Measurements from ENCODE around the gene NBPF1. TPM values are rescaled to one million over a fixed set of nuclear protein-coding genes. Genes with fewer than 3 reads are reported as not detected.
"Not testable (repeated sequence)": the region's sequence is repeated elsewhere in the genome, so short reads cannot be mapped to it uniquely, and the experiment has no call there.

Gene NBPF1
- total RNA-seq, 1 donor from 2014 or later, result 38.7 TPM

- not testable (repeated sequence) for FAIRE-seq; H3K36me3 ChIP-seq (ENCODE audit: control insufficient read depth, insufficient read depth, low read length); DNase-seq (ENCODE audit: low read depth); H3K27me3 ChIP-seq (ENCODE audit: control insufficient read depth, insufficient read depth, low read length)
- H3K4me3 ChIP-seq (ENCODE audit: low read depth, low read length), result peak overlapping the region; percentile 94
These were observed 32.1 kb upstream of the NBPF1 start for GRCh38 chr1:16645271-16646060.

- FAIRE-seq; H3K27me3 ChIP-seq (ENCODE audit: control insufficient read depth, insufficient read depth, low read length); H3K36me3 ChIP-seq (ENCODE audit: control insufficient read depth, insufficient read depth, low read length): not testable (repeated sequence)
- peak; percentile 80 for DNase-seq (ENCODE audit: low read depth)
- TF ChIP-seq, protein P1, sequence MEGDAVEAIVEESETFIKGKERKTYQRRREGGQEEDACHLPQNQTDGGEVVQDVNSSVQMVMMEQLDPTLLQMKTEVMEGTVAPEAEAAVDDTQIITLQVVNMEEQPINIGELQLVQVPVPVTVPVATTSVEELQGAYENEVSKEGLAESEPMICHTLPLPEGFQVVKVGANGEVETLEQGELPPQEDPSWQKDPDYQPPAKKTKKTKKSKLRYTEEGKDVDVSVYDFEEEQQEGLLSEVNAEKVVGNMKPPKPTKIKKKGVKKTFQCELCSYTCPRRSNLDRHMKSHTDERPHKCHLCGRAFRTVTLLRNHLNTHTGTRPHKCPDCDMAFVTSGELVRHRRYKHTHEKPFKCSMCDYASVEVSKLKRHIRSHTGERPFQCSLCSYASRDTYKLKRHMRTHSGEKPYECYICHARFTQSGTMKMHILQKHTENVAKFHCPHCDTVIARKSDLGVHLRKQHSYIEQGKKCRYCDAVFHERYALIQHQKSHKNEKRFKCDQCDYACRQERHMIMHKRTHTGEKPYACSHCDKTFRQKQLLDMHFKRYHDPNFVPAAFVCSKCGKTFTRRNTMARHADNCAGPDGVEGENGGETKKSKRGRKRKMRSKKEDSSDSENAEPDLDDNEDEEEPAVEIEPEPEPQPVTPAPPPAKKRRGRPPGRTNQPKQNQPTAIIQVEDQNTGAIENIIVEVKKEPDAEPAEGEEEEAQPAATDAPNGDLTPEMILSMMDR (IDR thresholded peaks at IDR 0.05; ENCODE audit: insufficient read depth, low read length, severe bottlenecking), result peak; percentile 72
- H3K4me3 ChIP-seq (ENCODE audit: low read depth, low read length), result peak overlapping the region; percentile 94
These were observed 31.3 kb upstream of the NBPF1 start for GRCh38 chr1:16644482-16645270.

GRCh38 chr1:16644193-16644481, 30.8 kb upstream of the NBPF1 start:
- DNase-seq (ENCODE audit: low read depth), result no peak
- TF ChIP-seq, protein P1 (IDR thresholded peaks at IDR 0.05; ENCODE audit: insufficient read depth, low read length, severe bottlenecking), result no peak
- H3K27me3 ChIP-seq (ENCODE audit: control insufficient read depth, insufficient read depth, low read length), result no peaks in the 10 kb centered on the region
- H3K4me3 ChIP-seq (ENCODE audit: low read depth, low read length), result peak overlapping the region; percentile 94
- H3K36me3 ChIP-seq (ENCODE audit: control insufficient read depth, insufficient read depth, low read length), result no peaks in the 10 kb centered on the region
- FAIRE-seq, result no peak

- not testable (repeated sequence) for H3K36me3 ChIP-seq (ENCODE audit: control insufficient read depth, insufficient read depth, low read length); FAIRE-seq; DNase-seq (ENCODE audit: low read depth); H3K27me3 ChIP-seq (ENCODE audit: control insufficient read depth, insufficient read depth, low read length)
- H3K4me3 ChIP-seq (ENCODE audit: low read depth, low read length), result peak overlapping the region; percentile 94
These were observed 30.3 kb upstream of the NBPF1 start for GRCh38 chr1:16643476-16644192.

GRCh38 chr1:16643001-16643411, 29.6 kb upstream of the NBPF1 start:
- not testable (repeated sequence) for H3K4me3 ChIP-seq (ENCODE audit: low read depth, low read length); H3K36me3 ChIP-seq (ENCODE audit: control insufficient read depth, insufficient read depth, low read length); DNase-seq (ENCODE audit: low read depth); H3K27me3 ChIP-seq (ENCODE audit: control insufficient read depth, insufficient read depth, low read length); FAIRE-seq

- H3K27me3 ChIP-seq (ENCODE audit: control insufficient read depth, insufficient read depth, low read length); DNase-seq (ENCODE audit: low read depth); H3K36me3 ChIP-seq (ENCODE audit: control insufficient read depth, insufficient read depth, low read length); H3K4me3 ChIP-seq (ENCODE audit: low read depth, low read length); FAIRE-seq: not testable (repeated sequence)
These were observed 28.9 kb upstream of the NBPF1 start for GRCh38 chr1:16642025-16642966.

GRCh38 chr1:16641159-16641975, 28.0 kb upstream of the NBPF1 start:
- H3K27me3 ChIP-seq (ENCODE audit: control insufficient read depth, insufficient read depth, low read length); FAIRE-seq; H3K4me3 ChIP-seq (ENCODE audit: low read depth, low read length); DNase-seq (ENCODE audit: low read depth); H3K36me3 ChIP-seq (ENCODE audit: control insufficient read depth, insufficient read depth, low read length): not testable (repeated sequence)

DNA sequence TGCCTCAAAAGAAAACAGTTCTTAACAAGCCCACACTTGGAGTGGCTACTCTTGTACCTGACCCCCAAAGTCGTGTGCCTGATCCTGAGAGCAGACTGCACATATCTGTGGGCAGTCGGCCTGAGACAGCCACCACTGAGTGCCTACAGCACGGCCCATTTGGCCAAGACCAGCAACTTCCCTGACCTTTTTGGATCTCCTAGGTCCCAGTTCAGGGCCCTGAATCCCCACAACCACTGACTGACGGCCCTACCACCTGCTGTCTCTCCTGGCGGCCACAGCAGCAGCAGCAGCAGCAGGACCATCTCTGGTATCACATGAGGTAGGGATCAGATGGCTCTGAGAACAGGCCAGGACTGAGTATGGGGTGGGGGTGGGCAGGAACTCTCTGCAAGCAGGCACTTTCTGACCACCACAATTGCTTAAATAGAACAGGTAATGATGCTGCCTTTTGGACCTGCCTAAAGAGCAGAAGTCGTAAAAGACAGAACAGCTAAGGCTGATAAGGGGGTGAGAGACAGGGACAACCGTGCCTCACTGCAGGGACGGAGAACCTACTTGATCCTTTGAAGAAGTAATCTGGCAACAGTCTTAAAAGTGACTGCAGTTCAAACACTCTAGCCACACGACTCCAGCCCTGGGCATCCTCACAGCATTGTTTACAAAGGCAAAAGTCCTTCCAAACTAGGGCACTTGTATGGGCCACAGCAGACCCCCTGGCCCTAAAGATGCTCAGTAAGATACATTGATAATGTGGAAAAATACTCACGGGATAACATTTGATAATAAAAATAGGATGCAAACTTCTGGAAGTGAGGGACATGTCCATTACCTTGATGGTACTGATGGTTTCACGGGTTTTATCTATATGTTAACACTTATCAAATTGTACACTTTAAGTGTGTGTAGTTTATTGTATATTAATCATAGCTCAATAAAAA, 26.0 kb upstream of the NBPF1 start:
- H3K27me3 ChIP-seq (ENCODE audit: control insufficient read depth, insufficient read depth, low read length); H3K4me3 ChIP-seq (ENCODE audit: low read depth, low read length); H3K36me3 ChIP-seq (ENCODE audit: control insufficient read depth, insufficient read depth, low read length); DNase-seq (ENCODE audit: low read depth); FAIRE-seq: not testable (repeated sequence)

DNA sequence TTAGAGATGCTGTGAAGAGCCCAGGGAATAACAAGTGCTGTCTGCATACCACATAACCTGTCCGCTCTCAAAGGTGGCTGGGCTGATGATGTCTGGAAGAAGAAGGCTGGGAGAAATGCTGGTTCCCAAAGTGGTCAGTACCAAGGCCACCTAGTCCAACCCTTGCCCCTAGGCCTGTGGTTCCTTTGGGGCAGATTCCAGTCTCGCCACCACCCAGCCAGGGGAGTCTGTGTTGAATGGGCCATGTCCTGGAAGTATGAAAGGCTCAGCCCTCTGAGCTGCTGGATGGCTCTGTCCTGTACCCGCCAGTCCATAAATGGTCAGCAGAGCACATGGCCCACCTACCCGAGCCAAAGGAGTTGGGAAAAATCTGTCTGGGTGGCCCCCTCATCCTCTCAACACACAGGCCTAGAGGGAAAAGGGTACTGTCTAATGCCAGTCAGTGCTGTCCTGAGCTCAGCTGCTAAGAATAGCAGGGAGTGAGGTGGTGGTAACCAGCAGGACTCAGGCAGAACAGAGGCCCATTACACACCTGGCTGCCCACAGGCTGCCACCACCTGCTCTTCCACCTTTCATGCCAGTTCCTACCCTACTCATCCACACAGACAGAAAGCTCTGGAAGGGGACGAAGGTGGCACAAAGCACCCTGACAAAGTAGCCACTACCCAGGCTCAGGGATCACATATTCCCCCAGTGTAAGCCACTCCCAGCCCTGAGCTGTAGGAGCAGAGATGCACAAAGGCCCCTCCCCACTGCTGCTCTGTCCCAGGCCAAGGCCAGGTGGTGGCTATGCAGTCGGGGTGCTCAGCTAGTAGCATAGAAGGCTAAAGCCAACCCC, 24.8 kb upstream of the NBPF1 start:
- not testable (repeated sequence) for FAIRE-seq; H3K36me3 ChIP-seq (ENCODE audit: control insufficient read depth, insufficient read depth, low read length); DNase-seq (ENCODE audit: low read depth); H3K27me3 ChIP-seq (ENCODE audit: control insufficient read depth, insufficient read depth, low read length); H3K4me3 ChIP-seq (ENCODE audit: low read depth, low read length)

All from bronchial epithelial cell (primary cell).